OCI-LY3 (cell line): Measurements from ENCODE around the gene ARHGAP26.

Source experiments
- H2AFZ ChIP-seq: fragments of 200-600, 300-600 bp; shearing (Covaris generic); 2 replicates; pipeline ENCODE4 v1.6.0; 2014; ENCODE audit warnings: antibody characterized with exemption, low read depth, low read length
- H3K27ac ChIP-seq: fragments of 200-600, 300-600 bp; sonication (generic); 2 replicates; pipeline ENCODE4 v1.5.1; 2014; ENCODE audit warnings: mild to moderate bottlenecking, low read length, moderate library complexity, mixed read lengths
- H3K27me3 ChIP-seq: fragments of 200-600, 300-600 bp; sonication (generic); 2 replicates; pipeline ENCODE4 v1.6.1; 2014; ENCODE audit warnings: low read depth, low read length, mixed read lengths
- H3K36me3 ChIP-seq: fragments of 200-600, 300-600 bp; sonication (generic); replicated peaks from 2 replicates; pipeline ENCODE3; 2014; ENCODE audit warnings: low read depth, low read length, mixed read lengths
- H3K4me1 ChIP-seq: fragments of 300-600, 200-600 bp; sonication (generic); 2 replicates; pipeline ENCODE4 v1.6.1; 2014; ENCODE audit warnings: low read length, mixed read lengths
- H3K4me2 ChIP-seq: fragments of 200-600, 300-600 bp; sonication (generic); 2 replicates; pipeline ENCODE4 v1.6.1; 2014; ENCODE audit warnings: low read length, mixed read lengths
- H3K4me3 ChIP-seq: fragments of 300-600, 200-600 bp; sonication (generic); 2 replicates; pipeline ENCODE4 v1.5.1; 2014; ENCODE audit warnings: antibody characterized with exemption, mild to moderate bottlenecking, low read length, moderate library complexity
- H3K79me2 ChIP-seq: fragments of 300-600, 200-600 bp; shearing (Covaris generic); 2 replicates; pipeline ENCODE4 v1.6.1; 2014; ENCODE audit warnings: mild to moderate bottlenecking, low read length, mixed read lengths
- H3K9ac ChIP-seq: fragments of 300-600, 200-600 bp; shearing (Covaris generic); 2 replicates; pipeline ENCODE4 v1.6.0; 2014; ENCODE audit warnings: mild to moderate bottlenecking, low read length, moderate library complexity
- H3K9me3 ChIP-seq: fragments of 200-600, 300-600 bp; shearing (Covaris generic); 2 replicates; pipeline ENCODE4 v1.6.1; 2014; ENCODE audit warnings: low read length, mixed read lengths; ENCODE audit not compliant: insufficient read depth
- H4K20me1 ChIP-seq: fragments of 200-600, 300-600 bp; sonication (generic); 2 replicates; pipeline ENCODE4 v1.6.1; 2016; ENCODE audit warnings: low read length, mixed read lengths; ENCODE audit not compliant: insufficient read depth
- CTCF ChIP-seq: fragments of 200-600, 300-600 bp; sonication (generic); IDR thresholded peaks from 2 replicates; pipeline ENCODE4 v1.5.1; 2014; ENCODE audit warnings: antibody characterized with exemption, low read length, low read depth
- EZH2phosphoT487 ChIP-seq: fragments of 200-600 bp; shearing (Covaris generic); IDR thresholded peaks from 2 replicates; pipeline ENCODE4 v1.6.1; 2018; ENCODE audit warnings: antibody characterized with exemption, mixed run types, low read depth

The ARHGAP26 gene

GRCh38 chr5:143174714-143175398 lies 404.7 kb downstream of the ARHGAP26 start:
- peak overlapping the region; percentile 13; the same call in 1 of the 2 replicates for H3K4me2 ChIP-seq
- H3K27me3 ChIP-seq = no peaks in the 10 kb centered on the region
- peak overlapping the region; percentile 40 for H3K27ac ChIP-seq
- no peak overlapping the region for H3K4me3 ChIP-seq
- H2AFZ ChIP-seq = no peak overlapping the region
- H3K4me1 ChIP-seq = peaks cover 21% of the 10 kb centered on the region
- TF ChIP-seq CTCF (no peak), EZH2phosphoT487 (no peak)
- H3K9ac ChIP-seq = no peak overlapping the region
- H3K9me3 ChIP-seq = no peaks in the 10 kb centered on the region
- H3K79me2 ChIP-seq = no peaks in the 10 kb centered on the region
- H3K36me3 ChIP-seq = no peaks in the 10 kb centered on the region
- H4K20me1 ChIP-seq = no peaks in the 10 kb centered on the region

GRCh38 chr5:143176048-143176447 lies 405.9 kb downstream of the ARHGAP26 start:
- H3K4me2 ChIP-seq = peak overlapping the region; percentile 40
- H3K36me3 ChIP-seq = no peaks in the 10 kb centered on the region
- H4K20me1 ChIP-seq = no peaks in the 10 kb centered on the region
- no peaks in the 10 kb centered on the region for H3K79me2 ChIP-seq
- H3K4me3 ChIP-seq = no peak overlapping the region
- H3K27me3 ChIP-seq = no peaks in the 10 kb centered on the region
- no peak overlapping the region for H3K9ac ChIP-seq
- H3K4me1 ChIP-seq = peaks cover 21% of the 10 kb centered on the region
- H2AFZ ChIP-seq = peak overlapping the region; percentile 71; the same call in 1 of the 2 replicates
- TF ChIP-seq CTCF = peak; percentile 44
- TF ChIP-seq EZH2phosphoT487 = no peak
- no peak overlapping the region for H3K27ac ChIP-seq
- no peaks in the 10 kb centered on the region for H3K9me3 ChIP-seq

GRCh38 chr5:143177263-143177983 lies 407.2 kb downstream of the ARHGAP26 start:
- H3K9ac ChIP-seq = no peak overlapping the region
- TF ChIP-seq CTCF (no peak), EZH2phosphoT487 (no peak)
- H3K27ac ChIP-seq = no peak overlapping the region
- no peaks in the 10 kb centered on the region for H3K9me3 ChIP-seq
- no peak overlapping the region for H2AFZ ChIP-seq
- H3K4me2 ChIP-seq = no peak overlapping the region
- H3K27me3 ChIP-seq = no peaks in the 10 kb centered on the region
- H3K79me2 ChIP-seq = no peaks in the 10 kb centered on the region
- H3K36me3 ChIP-seq = no peaks in the 10 kb centered on the region
- peaks cover 26% of the 10 kb centered on the region for H3K4me1 ChIP-seq
- H3K4me3 ChIP-seq = no peak overlapping the region
- H4K20me1 ChIP-seq = no peaks in the 10 kb centered on the region

GRCh38 chr5:143179126-143179740 lies 409.1 kb downstream of the ARHGAP26 start:
- no peak overlapping the region for H3K4me2 ChIP-seq
- H3K9me3 ChIP-seq = no peaks in the 10 kb centered on the region
- H3K79me2 ChIP-seq = no peaks in the 10 kb centered on the region
- no peaks in the 10 kb centered on the region for H4K20me1 ChIP-seq
- H3K4me3 ChIP-seq = no peak overlapping the region
- peaks cover 43% of the 10 kb centered on the region for H3K4me1 ChIP-seq
- no peak overlapping the region for H3K9ac ChIP-seq
- no peaks in the 10 kb centered on the region for H3K27me3 ChIP-seq
- TF ChIP-seq EZH2phosphoT487 = no peak
- TF ChIP-seq CTCF = no peak
- no peak overlapping the region for H3K27ac ChIP-seq
- no peaks in the 10 kb centered on the region for H3K36me3 ChIP-seq
- no peak overlapping the region for H2AFZ ChIP-seq
